ES-I3 (cell line): ENCODE data around the gene NRXN3.

Experiments used
- H3K36me3 ChIP-seq: 2 replicates; pipeline ENCODE4 v1.6.1; 2013; ENCODE audit warnings: mild to moderate bottlenecking, low read length, control low read depth, moderate library complexity; ENCODE audit not compliant: insufficient read depth
- H3K4me1 ChIP-seq: 2 replicates; pipeline ENCODE4 v1.6.1; 2013; ENCODE audit warnings: mild to moderate bottlenecking, control low read depth, low read length; ENCODE audit not compliant: insufficient read depth
- H3K9ac ChIP-seq: 2 replicates; pipeline ENCODE4 v1.6.1; 2013; ENCODE audit warnings: low read depth, mild to moderate bottlenecking, low read length, moderate library complexity
- H3K9me3 ChIP-seq: 2 replicates; pipeline ENCODE4 v1.6.1; 2013; ENCODE audit warnings: mild to moderate bottlenecking, low read length, moderate library complexity; ENCODE audit not compliant: control insufficient read depth, insufficient read depth

NRXN3 gene

DNA sequence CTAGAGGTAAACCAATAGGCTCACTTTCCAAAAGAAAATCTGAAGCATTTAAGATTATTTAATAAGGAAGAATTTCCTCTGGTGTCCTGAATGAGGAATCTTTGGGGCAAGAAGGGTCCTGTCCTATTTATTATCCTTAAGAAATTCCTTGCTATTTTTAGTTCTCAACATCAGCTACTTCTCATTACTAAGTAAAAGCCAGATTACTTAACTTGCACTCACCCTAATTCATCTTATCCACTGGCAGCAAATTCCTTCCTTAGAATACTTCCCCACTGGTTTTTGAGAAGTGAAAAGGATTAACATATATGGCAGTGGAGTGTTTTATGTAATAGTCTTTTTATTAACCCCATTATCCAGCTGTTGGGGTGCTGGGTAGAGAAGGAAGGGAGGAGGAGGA, 1273.4 kb downstream of the NRXN3 start:
- Histone ChIP-seq H3K9me3 (no peaks in the 10 kb centered on the region), H3K9ac (no peak overlapping the region), H3K36me3 (no peaks in the 10 kb centered on the region), H3K4me1 (no peaks in the 10 kb centered on the region)

DNA sequence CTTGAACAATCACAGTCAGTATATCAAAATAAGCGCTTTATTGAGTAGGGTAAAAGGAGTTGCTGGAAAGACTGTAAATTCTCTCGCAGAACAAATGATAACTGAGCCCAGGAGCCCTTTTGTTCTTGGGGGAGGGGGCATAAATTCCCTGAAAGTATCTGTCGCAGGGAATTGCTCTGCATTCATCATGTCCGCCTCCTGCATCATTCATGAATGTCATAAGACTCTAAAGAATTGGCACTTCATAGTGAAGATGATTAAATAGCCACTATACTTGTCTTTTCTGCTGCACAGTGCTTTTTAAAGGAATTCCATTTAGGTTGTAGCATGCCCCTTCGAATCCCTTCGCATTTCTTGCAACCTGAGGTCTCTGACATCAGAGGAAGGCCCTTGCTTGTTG, 1278.8 kb downstream of the NRXN3 start:
- no peaks in the 10 kb centered on the region for H3K4me1 ChIP-seq
- H3K9me3 ChIP-seq: no peaks in the 10 kb centered on the region
- no peaks in the 10 kb centered on the region for H3K36me3 ChIP-seq
- H3K9ac ChIP-seq: no peak overlapping the region

DNA sequence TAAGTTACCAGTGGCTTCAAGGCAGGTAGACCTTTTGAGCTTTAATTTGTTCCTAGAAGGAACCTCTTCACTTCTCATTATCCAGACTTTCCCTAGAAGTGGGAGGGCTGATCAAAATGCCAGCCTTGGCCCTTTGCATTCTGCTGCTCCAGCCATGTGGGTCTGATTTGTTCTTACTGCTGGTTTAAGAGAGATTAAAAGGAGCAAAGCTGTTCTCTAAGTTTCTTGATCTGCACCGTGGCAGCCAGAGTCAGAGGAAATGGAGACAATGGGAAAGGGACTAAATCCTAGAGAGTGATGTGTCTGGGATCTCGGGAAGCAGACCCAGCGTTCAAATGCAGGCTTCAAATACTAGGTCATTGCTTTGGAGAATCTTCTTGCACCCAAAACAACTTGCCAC, 1281.4 kb downstream of the NRXN3 start:
- no peak overlapping the region for H3K9ac ChIP-seq
- no peaks in the 10 kb centered on the region for H3K4me1 ChIP-seq
- no peaks in the 10 kb centered on the region for H3K9me3 ChIP-seq
- H3K36me3 ChIP-seq: no peaks in the 10 kb centered on the region

DNA sequence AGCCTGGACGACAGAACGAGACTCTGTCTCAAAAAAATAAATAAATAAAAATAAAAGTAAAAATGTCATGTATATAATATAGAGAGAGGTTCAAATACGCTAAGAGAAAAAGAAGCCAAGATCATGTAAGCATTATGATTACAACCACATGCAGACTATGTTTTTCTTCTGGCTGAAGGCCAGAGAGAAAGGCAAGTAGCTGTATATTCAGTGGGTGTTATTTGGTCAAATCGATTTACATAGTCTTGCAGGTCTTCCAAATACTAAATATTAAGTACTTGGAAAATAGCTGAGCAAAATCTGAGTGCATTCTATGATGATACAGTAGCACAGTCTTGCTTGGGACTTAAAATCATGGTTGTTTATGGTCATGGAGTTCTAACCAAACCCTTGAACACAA, 1283.1 kb downstream of the NRXN3 start:
- no peak overlapping the region for H3K9ac ChIP-seq
- no peaks in the 10 kb centered on the region for H3K9me3 ChIP-seq
- no peaks in the 10 kb centered on the region for H3K4me1 ChIP-seq
- H3K36me3 ChIP-seq: no peaks in the 10 kb centered on the region

DNA sequence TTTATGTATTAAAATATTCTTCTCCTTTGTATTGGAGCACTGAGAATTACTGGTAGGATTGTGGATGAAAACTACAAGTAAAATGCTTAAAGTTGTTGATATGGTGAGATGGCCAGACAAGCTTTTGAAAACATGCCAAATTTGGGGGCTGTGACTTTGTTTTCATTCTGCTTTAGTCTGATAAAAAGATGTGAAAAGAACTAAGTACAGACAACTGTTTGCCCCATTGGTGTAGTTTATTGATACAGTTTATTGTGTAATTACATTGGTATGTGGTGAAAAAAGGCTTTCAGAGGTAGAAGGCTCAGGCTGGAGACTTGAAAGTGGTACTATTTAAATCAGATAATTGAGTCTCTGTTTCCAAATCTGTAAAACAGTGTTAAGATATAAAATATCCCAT, 1294.3 kb downstream of the NRXN3 start:
- Histone ChIP-seq H3K36me3 (no peaks in the 10 kb centered on the region), H3K4me1 (peaks cover 9% of the 10 kb centered on the region), H3K9me3 (no peaks in the 10 kb centered on the region), H3K9ac (no peak overlapping the region)

DNA sequence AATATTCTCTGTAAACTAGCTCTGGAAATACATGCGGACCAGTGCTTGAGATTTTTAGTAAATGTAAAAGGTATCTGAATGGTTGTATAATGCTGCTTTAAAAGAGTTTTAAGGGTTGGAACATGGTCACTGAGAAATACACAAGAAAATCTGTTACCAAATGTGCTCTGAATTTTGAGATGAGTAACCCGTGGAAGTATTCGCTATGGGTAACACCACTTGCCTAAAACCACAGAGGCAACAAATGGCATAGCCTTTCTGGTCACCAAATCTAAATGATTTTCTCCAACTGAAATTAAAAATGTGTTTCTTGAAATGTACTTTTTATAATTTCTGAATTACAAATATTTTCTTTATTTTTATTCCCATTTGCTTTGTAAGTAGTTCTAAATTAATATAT, 1295.5 kb downstream of the NRXN3 start:
- Histone ChIP-seq H3K36me3 (no peaks in the 10 kb centered on the region), H3K4me1 (peaks cover 9% of the 10 kb centered on the region), H3K9ac (no peak overlapping the region), H3K9me3 (no peaks in the 10 kb centered on the region)

DNA sequence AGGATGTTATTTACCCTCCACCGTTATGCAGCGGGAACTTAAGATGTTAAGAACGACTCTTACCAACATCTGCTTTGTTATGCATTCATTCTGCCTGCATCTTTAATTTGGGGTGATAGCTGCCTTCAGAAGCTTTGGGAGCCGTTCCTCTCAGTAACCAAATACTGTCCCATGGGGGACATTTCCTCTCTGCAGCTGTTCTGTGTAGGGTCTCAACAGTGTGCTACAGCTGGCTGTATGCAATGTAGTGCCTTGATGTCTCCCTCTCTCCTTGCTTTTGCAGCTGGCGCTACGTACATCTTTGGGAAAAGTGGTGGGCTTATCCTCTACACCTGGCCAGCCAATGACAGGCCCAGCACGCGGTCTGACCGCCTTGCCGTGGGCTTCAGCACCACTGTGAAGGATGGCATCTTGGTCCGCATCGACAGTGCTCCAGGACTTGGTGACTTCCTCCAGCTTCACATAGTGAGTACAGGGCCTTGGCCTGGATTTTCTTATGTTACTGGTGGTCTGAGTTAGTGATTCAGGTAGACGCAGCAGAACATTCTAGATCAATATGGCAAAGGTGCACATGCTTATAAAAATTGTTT, 1296.9 kb downstream of the NRXN3 start:
- H3K4me1 ChIP-seq: peaks cover 9% of the 10 kb centered on the region; the same call in 1 of the 2 replicates
- no peaks in the 10 kb centered on the region for H3K36me3 ChIP-seq
- H3K9me3 ChIP-seq: no peaks in the 10 kb centered on the region
- H3K9ac ChIP-seq: no peak overlapping the region

DNA sequence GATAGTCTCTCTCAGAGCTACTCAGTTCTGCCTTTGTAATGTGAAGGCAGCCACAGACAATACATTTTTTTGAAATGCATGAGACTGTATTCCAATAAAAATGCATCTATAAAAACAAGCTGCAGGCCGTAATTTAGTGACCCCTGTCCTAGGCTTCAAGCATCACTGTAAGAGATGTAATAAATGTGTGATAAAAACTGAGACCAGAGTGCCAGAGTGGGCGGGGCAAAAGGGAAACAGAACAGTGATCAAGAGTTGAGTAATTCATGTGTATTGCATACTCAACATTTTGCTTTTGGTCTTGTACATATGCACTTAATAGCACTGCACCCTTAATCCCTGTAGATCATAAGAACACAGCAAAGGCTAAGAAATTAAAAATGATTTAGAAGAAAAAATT, 1297.7 kb downstream of the NRXN3 start:
- H3K36me3 ChIP-seq: no peaks in the 10 kb centered on the region
- H3K4me1 ChIP-seq: peaks cover 9% of the 10 kb centered on the region; the same call in 1 of the 2 replicates
- H3K9ac ChIP-seq: no peak overlapping the region

DNA sequence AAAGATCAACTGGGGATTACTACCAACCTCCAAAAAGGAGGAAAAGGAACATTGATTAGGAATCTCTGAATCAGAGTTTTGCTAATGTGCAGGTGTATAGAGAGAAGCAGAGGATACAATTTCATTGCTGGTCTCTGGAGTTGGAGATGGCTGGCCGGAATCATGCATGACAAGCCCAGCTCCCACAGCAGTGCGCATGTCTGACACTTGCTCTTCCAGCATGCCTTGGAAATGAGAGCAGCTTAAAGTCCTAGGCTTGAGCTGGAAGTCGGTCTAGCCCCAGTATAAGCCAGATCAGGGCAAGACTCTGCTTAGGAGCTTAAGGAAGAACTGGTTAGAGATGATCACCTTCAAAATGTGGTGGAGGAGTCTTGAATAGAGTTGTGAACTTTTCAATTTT, 1298.3 kb downstream of the NRXN3 start:
- Histone ChIP-seq H3K4me1 (peaks cover 9% of the 10 kb centered on the region; the same call in 1 of the 2 replicates), H3K36me3 (no peaks in the 10 kb centered on the region), H3K9me3 (no peaks in the 10 kb centered on the region), H3K9ac (no peak overlapping the region)

More for the DNA sequence above, 1297.7 kb downstream of the NRXN3 start:
- no peaks in the 10 kb centered on the region for H3K9me3 ChIP-seq

DNA sequence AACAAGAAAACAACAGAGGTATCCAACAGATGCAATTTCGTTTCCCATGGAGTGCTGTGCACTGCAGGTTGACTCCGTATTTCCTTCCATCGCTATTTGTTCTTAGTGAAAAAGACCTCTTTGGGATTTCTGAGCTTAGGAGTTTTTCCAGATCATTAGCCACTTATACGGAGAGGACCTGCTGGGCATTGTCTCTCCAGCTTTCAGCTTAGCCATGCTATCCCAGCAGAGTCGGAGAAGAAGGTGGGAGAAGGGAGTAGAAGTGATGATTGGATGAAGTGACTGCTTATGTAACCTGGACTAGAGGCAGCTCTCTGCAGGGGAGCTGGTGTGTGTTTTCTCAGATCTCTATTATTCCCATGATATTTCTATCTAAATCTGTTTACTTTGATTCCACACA, 1303.5 kb downstream of the NRXN3 start:
- Histone ChIP-seq H3K9me3 (no peaks in the 10 kb centered on the region), H3K36me3 (no peaks in the 10 kb centered on the region), H3K9ac (no peak overlapping the region), H3K4me1 (no peaks in the 10 kb centered on the region)

DNA sequence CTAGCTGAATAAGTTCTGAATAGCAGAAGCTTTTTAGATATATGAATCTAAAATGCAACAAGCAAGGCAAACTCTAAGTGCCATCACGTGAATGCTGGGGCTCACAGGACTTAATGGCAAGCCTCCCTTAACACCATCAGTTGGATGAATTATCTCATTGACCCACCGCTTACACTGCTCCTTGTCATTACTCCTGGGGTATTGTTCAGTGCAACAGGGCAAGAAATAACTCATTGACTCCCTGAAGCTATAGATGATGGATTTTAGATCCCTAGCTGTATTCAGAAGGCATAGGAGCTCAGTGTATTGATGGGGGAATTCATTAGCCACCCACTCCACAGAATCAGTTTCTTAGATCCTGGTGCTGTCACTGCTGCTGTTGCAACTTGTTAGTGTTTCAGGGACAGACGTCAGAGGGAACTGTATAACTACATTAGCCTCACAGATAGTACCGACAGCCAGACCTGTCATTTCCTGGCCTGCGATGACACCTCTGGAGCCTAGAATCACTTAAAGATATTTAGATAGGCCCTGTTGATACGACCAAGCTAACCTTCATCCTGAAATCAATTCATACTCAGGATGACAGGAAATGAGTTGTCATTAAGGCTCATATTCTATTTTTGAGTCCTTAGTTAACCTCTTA, 1305.8 kb downstream of the NRXN3 start:
- Histone ChIP-seq H3K9ac (no peak overlapping the region), H3K36me3 (no peaks in the 10 kb centered on the region), H3K9me3 (no peaks in the 10 kb centered on the region), H3K4me1 (no peaks in the 10 kb centered on the region)

DNA sequence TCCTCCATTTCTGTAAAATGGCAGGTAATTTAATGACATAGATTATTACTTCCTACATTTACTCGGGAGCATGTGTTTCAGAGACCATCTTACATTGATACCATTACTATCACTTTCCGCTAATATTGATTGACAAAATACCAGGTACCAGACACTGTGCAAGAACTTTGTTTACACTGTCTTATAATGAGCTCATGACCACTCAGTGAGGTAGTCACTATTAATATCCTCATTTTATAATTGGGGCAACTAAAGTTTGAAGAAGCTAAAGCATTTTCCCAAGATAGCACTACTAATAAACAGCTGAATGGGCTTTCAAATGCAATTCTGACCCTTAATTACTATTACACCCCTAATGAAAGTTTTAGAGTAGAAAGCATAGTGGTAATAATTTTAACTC, 1306.4 kb downstream of the NRXN3 start:
- H3K36me3 ChIP-seq: no peaks in the 10 kb centered on the region

DNA sequence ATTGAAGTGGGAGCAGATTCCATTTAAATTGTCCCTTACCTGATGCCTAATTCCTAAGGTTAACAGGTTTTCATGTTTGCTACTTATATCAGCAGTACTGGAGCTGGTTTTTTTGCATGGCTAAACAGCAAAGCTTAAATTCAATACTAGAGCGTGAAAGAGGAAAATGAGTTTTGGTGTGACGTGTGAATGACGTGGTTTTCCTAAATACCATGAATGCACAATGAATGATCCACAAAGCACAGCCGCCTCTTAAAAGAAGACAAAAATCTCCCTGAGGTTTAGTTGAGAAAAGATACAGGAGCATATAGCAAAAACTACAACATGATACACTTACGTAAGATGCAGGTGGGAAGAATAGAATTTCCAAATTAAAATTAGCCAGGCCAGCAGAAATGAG, 1310.0 kb downstream of the NRXN3 start:
- no peak overlapping the region for H3K9ac ChIP-seq
- no peaks in the 10 kb centered on the region for H3K9me3 ChIP-seq
- H3K4me1 ChIP-seq: peaks cover 15% of the 10 kb centered on the region
- no peaks in the 10 kb centered on the region for H3K36me3 ChIP-seq

More for the DNA sequence above, 1306.4 kb downstream of the NRXN3 start:
- no peak overlapping the region for H3K9ac ChIP-seq
- no peaks in the 10 kb centered on the region for H3K9me3 ChIP-seq
- H3K4me1 ChIP-seq: no peaks in the 10 kb centered on the region

DNA sequence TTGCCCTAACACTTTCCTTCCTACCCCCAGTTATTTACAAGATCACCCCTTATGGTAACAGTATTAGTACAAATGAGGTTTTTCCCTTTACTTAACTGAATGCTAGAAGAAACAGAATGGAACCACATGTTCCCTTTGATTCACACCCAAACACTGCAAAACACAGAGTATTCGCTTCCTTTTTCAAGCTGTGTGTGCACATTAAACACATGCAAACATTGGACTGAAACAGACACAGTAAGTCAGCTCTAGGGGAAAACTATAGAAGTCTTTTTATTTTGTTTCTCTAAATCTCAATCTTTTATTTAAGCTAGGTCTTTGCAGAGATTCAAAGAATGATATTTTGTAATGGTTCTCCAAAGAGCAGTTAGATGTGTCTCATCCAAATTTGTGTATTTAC, 1312.7 kb downstream of the NRXN3 start:
- no peaks in the 10 kb centered on the region for H3K9me3 ChIP-seq
- H3K9ac ChIP-seq: no peak overlapping the region
- no peaks in the 10 kb centered on the region for H3K36me3 ChIP-seq
- H3K4me1 ChIP-seq: peaks cover 15% of the 10 kb centered on the region

DNA sequence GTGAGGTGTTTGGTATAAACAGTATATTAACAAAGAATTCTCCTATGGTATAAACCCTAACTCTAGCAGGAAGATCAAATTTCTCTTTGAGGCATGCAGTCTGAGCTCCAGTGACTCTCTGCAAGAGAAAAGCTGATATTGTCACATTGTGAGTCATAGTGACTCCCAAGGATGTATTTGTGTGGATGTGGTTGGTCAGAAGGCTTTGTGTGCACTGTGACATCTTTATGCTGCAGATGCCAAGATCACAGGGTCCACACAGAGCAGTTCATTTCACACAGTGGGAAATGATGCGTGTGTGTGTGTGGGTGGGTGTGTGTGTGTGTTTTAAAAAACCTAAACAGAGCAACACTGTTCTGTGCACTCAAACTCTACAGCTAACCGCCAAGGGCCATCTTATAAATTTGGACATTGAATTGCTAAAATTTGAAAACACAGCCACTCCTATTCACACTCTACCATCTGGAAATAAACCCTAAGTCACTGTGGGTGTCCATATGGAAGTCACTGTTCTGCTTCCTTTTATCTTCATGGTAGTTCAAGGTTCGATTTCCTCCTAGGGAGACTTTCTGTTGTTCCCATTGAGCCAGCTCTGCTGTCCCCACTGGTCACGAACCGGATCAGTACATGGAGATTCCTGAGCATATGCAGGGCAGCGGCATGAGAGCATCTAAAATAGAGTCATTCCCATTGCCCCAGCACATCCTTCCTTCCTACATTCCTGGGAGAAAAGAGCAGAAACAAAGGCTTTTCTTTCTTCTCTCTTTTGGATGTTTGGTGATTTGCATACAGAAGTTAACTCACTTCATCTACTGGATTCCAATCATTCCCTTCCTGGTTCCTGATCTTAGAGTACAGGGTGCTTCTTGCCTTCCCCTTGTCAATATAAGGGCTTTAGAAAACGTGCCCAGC, 1313.6 kb downstream of the NRXN3 start:
- no peaks in the 10 kb centered on the region for H3K9me3 ChIP-seq
- H3K4me1 ChIP-seq: peaks cover 15% of the 10 kb centered on the region
- no peaks in the 10 kb centered on the region for H3K36me3 ChIP-seq
- H3K9ac ChIP-seq: no peak overlapping the region
